ENCODE data around the gene FAM170B. TPM values are rescaled to one million over a fixed set of nuclear protein-coding genes. Genes with fewer than 3 reads are reported as not detected.

The FAM170B gene
- total and polyA plus RNA-seq, 10 donors = 0.05 to 0.06 TPM; not detected in 8

DNA sequence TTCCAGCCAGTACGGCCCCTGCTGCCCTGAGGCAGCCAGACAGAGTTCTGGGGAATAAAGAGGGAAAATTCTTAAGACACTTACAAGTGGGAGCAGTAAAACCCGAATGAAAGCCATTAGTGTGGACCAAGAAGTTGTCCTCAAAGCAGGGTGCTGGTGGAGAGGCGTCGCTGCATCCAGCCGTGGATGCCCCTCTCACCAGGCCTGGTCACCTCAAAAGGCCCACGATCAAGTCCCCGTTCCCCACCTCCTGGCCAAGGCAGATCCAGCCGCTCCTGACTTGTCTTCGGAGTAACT is 19.2 kb downstream of the FAM170B start:
- no peak for TF ChIP-seq POLR2AphosphoS5 (IDR thresholded peaks at IDR 0.05)
- TF ChIP-seq, protein P1, sequence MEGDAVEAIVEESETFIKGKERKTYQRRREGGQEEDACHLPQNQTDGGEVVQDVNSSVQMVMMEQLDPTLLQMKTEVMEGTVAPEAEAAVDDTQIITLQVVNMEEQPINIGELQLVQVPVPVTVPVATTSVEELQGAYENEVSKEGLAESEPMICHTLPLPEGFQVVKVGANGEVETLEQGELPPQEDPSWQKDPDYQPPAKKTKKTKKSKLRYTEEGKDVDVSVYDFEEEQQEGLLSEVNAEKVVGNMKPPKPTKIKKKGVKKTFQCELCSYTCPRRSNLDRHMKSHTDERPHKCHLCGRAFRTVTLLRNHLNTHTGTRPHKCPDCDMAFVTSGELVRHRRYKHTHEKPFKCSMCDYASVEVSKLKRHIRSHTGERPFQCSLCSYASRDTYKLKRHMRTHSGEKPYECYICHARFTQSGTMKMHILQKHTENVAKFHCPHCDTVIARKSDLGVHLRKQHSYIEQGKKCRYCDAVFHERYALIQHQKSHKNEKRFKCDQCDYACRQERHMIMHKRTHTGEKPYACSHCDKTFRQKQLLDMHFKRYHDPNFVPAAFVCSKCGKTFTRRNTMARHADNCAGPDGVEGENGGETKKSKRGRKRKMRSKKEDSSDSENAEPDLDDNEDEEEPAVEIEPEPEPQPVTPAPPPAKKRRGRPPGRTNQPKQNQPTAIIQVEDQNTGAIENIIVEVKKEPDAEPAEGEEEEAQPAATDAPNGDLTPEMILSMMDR (IDR thresholded peaks at IDR 0.05 in 8 of 11, conservative IDR thresholded peaks at IDR 0.05 in 3 of 11) = no peak
- no peak for TF ChIP-seq POLR2A (IDR thresholded peaks at IDR 0.05)

DNA sequence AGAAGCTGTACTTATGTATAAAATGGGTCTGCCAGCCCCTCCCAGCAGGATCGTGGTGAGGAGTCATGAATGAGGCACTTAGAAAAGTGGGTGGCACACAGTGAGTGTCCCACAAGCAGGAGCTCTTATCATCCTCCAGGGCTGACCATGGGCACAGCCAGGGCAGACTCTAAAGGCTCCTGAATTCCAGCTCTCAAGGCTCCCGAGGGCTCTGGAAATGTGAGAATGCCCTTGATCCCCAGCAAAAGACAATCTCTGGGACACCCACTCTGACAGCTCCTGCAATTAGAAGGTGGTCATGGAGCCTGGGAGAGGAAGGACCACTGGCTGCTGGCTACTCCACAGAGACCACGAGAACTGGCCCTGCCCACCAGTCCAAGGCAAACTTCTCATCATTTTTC is 20.1 kb downstream of the FAM170B start:
- peaks cover 0 to 11% (median 5%) of the 10 kb centered on the region in 6 donors for H3K4me1 ChIP-seq
- no peaks in the 10 kb centered on the region for H3K36me3 ChIP-seq
- no peaks in the 10 kb centered on the region for H3K9me3 ChIP-seq
- no peak overlapping the region for H3K4me3 ChIP-seq
- intact Hi-C loops (cut with DNase I; ENCODE audit: low total_unique reads) = no loop called here
- 71 to 82% (median 78%) methylated on average over 3 of the region's 3 CpGs for WGBS, 5 donors
- H3K27me3 ChIP-seq (replicated peaks in 1 of 7) = peaks cover 0 to 66% (median 14%) of the 10 kb centered on the region in 7 donors
- no peak overlapping the region for H3K27ac ChIP-seq
- TF ChIP-seq POLR2A (IDR thresholded peaks at IDR 0.05) = no peak
- DNase-seq = no peak

More for the DNA sequence above, 19.2 kb downstream of the FAM170B start:
- H3K9me3 ChIP-seq = no peaks in the 10 kb centered on the region
- H3K27me3 ChIP-seq (replicated peaks in 1 of 7) = peaks cover 0 to 59% (median 14%) of the 10 kb centered on the region in 7 donors
- DNase-seq = no peak
- WGBS, 5 donors = 42 to 71% (median 64%) methylated on average over 9 of the region's 9 CpGs
- peak overlapping the region in 6 of 8 donors; percentile 32 to 71 (median 62) for H3K27ac ChIP-seq
- intact Hi-C loops (cut with DNase I; ENCODE audit: low total_unique reads) = no loop called here
- peaks cover 0 to 11% (median 5%) of the 10 kb centered on the region in 6 donors for H3K4me1 ChIP-seq
- H3K36me3 ChIP-seq = no peaks in the 10 kb centered on the region
- H3K4me3 ChIP-seq = peak overlapping the region in 7 of 8 donors; percentile 22 to 67 (median 37)

DNA sequence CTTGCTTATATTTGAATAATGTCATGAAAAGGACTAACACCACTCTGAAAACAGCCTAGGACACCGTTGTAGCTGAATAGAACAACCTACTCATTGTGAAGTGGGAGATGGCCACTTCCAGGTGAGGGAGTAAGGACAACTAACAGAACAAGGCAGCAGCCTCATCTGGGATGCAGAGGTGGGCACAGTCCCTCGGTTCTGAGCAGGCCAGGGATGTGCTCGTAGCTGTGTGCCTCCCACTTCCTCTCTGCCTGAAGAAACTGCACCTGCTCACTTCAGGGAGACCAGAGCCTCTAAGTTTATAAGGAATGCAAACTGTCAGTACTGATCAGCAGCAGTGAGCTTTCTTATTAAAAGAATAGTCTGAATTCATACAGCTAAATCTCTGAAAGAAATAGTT is 21.0 kb downstream of the FAM170B start:
- intact Hi-C loops (cut with DNase I; ENCODE audit: low total_unique reads) = no loop called here
- H3K4me1 ChIP-seq = peaks cover 0 to 11% (median 5%) of the 10 kb centered on the region in 6 donors
- DNase-seq = no peak

DNA sequence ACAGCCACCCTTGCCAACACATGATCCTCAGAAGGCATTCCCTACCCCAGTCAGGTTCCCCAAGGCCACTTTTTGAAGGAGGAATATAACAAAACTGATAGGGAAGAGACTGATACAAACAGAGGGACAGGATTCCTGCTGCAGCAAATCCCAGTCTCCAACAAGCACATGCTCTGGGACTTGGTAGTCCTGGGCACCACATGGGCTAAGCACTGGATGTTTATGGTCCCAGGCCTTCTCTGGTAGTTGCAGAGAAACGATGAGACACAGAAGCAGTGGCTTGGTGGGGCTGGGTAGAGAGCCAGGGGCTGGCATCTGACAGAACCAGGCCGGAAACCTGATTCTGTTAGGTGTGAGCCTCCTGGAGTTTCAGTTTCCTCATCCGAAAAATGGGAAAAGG is 21.7 kb downstream of the FAM170B start:
- intact Hi-C loops (cut with DNase I; ENCODE audit: low total_unique reads) = no loop called here
- WGBS, 5 donors = 73 to 89% (median 84%) methylated on average over 3 of the region's 3 CpGs
- no peak for DNase-seq
- Histone ChIP-seq H3K27me3 (replicated peaks in 1 of 7) (peaks cover 0 to 69% (median 14%) of the 10 kb centered on the region in 7 donors), H3K4me3 (no peak overlapping the region), H3K4me1 (peaks cover 0 to 11% (median 5%) of the 10 kb centered on the region in 6 donors), H3K27ac (no peak overlapping the region), H3K9me3 (no peaks in the 10 kb centered on the region), H3K36me3 (no peaks in the 10 kb centered on the region)
- TF ChIP-seq POLR2A (IDR thresholded peaks at IDR 0.05) (no peak), POLR2AphosphoS5 (IDR thresholded peaks at IDR 0.05) (no peak)
- TF ChIP-seq, protein P1 (IDR thresholded peaks at IDR 0.05 in 8 of 11, conservative IDR thresholded peaks at IDR 0.05 in 3 of 11) = no peak

More for the DNA sequence above, 21.0 kb downstream of the FAM170B start:
- no peaks in the 10 kb centered on the region for H3K36me3 ChIP-seq
- no peak overlapping the region for H3K4me3 ChIP-seq
- no peak overlapping the region for H3K27ac ChIP-seq
- 38 to 53% (median 44%) methylated on average over 3 of the region's 3 CpGs for whole genome bisulfite sequencing, 5 donors
- peaks cover 0 to 69% (median 14%) of the 10 kb centered on the region in 7 donors for H3K27me3 ChIP-seq (replicated peaks in 1 of 7)
- no peaks in the 10 kb centered on the region for H3K9me3 ChIP-seq
- no peak for TF ChIP-seq POLR2AphosphoS5 (IDR thresholded peaks at IDR 0.05)
- TF ChIP-seq POLR2A (IDR thresholded peaks at IDR 0.05) = no peak
- TF ChIP-seq, protein P1 (IDR thresholded peaks at IDR 0.05 in 8 of 11, conservative IDR thresholded peaks at IDR 0.05 in 3 of 11) = no peak

DNA sequence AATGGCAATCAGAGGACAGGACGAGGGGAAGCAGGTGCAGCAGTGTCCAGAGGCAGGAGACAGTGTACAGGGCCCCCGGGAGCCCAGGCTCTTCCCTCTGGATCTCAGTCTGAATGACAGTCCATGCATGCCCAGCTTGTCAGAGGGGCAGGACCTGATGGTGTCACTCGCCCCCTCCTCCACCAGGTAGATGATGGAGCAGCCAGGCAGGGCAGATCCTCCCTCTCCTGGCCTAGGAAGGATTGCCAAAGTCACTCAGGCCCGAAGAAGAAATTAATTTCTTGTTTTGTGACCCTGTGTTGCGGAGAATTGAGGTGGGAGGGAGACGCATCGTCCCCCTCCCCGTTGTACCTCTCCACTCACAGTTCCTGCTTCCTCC is 22.5 kb downstream of the FAM170B start:
- DNase-seq = no peak
- Histone ChIP-seq H3K36me3 (no peaks in the 10 kb centered on the region), H3K4me3 (no peak overlapping the region), H3K27ac (no peak overlapping the region), H3K27me3 (replicated peaks in 1 of 7) (peaks cover 0 to 61% (median 14%) of the 10 kb centered on the region in 7 donors), H3K9me3 (no peaks in the 10 kb centered on the region), H3K4me1 (peaks cover 0 to 15% (median 7%) of the 10 kb centered on the region in 6 donors)
- intact Hi-C loops (cut with DNase I; ENCODE audit: low total_unique reads) = no loop called here
- 60 to 84% (median 76%) methylated on average over 8 of the region's 8 CpGs for WGBS, 5 donors
- TF ChIP-seq POLR2A (IDR thresholded peaks at IDR 0.05) = no peak
- TF ChIP-seq POLR2AphosphoS5 (IDR thresholded peaks at IDR 0.05) = no peak
